ENCODE measurements around the gene COL5A1. TPM values are rescaled to one million over a fixed set of nuclear protein-coding genes. Genes with fewer than 3 reads are reported as not detected.

COL5A1 gene
- total RNA-seq, 1 experiment from 2014 or later = 9.5 TPM

- no peak overlapping the region for H3K4me3 Mint-ChIP-seq
- no peak overlapping the region for H2BK15ac ChIP-seq (ENCODE audit: low read depth, low read length)
- no peak overlapping the region for H3K18ac ChIP-seq (ENCODE audit: insufficient read length, low read depth, low read length)
- H2AFZ ChIP-seq (ENCODE audit: low read length) = no peak overlapping the region
- H3K23me2 ChIP-seq (ENCODE audit: insufficient read length, low read depth, low read length, poor library complexity, severe bottlenecking) = no peaks in the 10 kb centered on the region
- H3K36me3 Mint-ChIP-seq (ENCODE audit: insufficient read depth in 1 of 3, low read depth in 3 of 3) = peaks cover 0 to 3% (median 2%) of the 10 kb centered on the region in 3 experiments; a peak in 2 of 7 replicates
- H3K9me3 Mint-ChIP-seq = peaks cover 8% of the 10 kb centered on the region in 2 experiments; a peak in 4 of 5 replicates
- H2BK120ac ChIP-seq (ENCODE audit: low read depth, low read length, poor library complexity, severe bottlenecking) = no peak overlapping the region
- no peak overlapping the region for H2AK5ac ChIP-seq (ENCODE audit: insufficient read length, low read length)
- H3K4me1 ChIP-seq (ENCODE audit: insufficient read depth, low read length) = no peaks in the 10 kb centered on the region
- peak; percentile 18 for DNase-seq
- H4K5ac ChIP-seq (ENCODE audit: insufficient read length, low read depth, low read length) = no peak overlapping the region
- H3K9me3 ChIP-seq (ENCODE audit: control insufficient read depth, low read depth, low read length) = peaks cover 4% of the 10 kb centered on the region
- no peak overlapping the region for H3K27ac Mint-ChIP-seq
- no peak overlapping the region for H3K4ac ChIP-seq (ENCODE audit: low read depth, low read length)
- no peak overlapping the region for H3K27ac ChIP-seq (ENCODE audit: insufficient read length, low read depth, low read length)
- no peak overlapping the region for H3K56ac ChIP-seq (ENCODE audit: insufficient read length, low read depth, low read length)
- H3K23ac ChIP-seq (ENCODE audit: insufficient read length, low read depth, low read length) = no peak overlapping the region
- H3K79me1 ChIP-seq (ENCODE audit: insufficient read depth, low read depth, low read length, poor library complexity, severe bottlenecking) = no peaks in the 10 kb centered on the region
- H3K4me1 Mint-ChIP-seq = peaks cover 0 to 2% of the 10 kb centered on the region in 2 experiments; a peak in 1 of 4 replicates
- no CpG with 5 or more reads among the region's 18 CpGs for WGBS (ENCODE audit: extremely low coverage, insufficient read length, low lambda C conversion rate)
- H2BK20ac ChIP-seq (ENCODE audit: low read depth, low read length, poor library complexity, severe bottlenecking) = no peak overlapping the region
- no peak overlapping the region for H3K4me2 ChIP-seq (ENCODE audit: insufficient read depth, insufficient read length, low read length)
- H3K27me3 ChIP-seq (ENCODE audit: insufficient read depth, low read length) = no peaks in the 10 kb centered on the region
- no peak overlapping the region for H2BK12ac ChIP-seq (ENCODE audit: insufficient read length, low read depth, low read length)
- no peak overlapping the region for H4K91ac ChIP-seq (ENCODE audit: insufficient read length, low read depth, low read length)
- H4K8ac ChIP-seq (replicated peaks; ENCODE audit: insufficient read length, low read depth, low read length) = no peak overlapping the region
- H3K27me3 Mint-ChIP-seq (ENCODE audit: low read depth) = peaks cover 11% of the 10 kb centered on the region
- H3T11ph ChIP-seq (ENCODE audit: low read length) = no peak overlapping the region
- no peak overlapping the region for H3K9ac ChIP-seq (ENCODE audit: extremely low read depth, insufficient read length, low read length)
- TF ChIP-seq CTCF (conservative IDR thresholded peaks at IDR 0.05) = no peak
- no peaks in the 10 kb centered on the region for H4K20me1 ChIP-seq (ENCODE audit: control insufficient read depth, insufficient read depth, insufficient read length)
- H3K79me2 ChIP-seq (ENCODE audit: insufficient read depth, low read length) = no peaks in the 10 kb centered on the region
- H2BK5ac ChIP-seq (ENCODE audit: insufficient read length, low read length) = no peak overlapping the region
- no peak overlapping the region for H3K14ac ChIP-seq (ENCODE audit: insufficient read depth, low read length)
Observed at GRCh38 chr9:134855231-134855899, 213.8 kb downstream of the COL5A1 start.
